Testis (tissue), 2 donors: Measurements from ENCODE around the gene CACNA2D3.

Experiments
- CTCF ChIP-seq, 3 experiments: fragments of 450-650 bp in 2 of 3; fragments of 200-600 bp in 1 of 3; sonication (generic) in 1 of 3; IDR thresholded peaks; one replicate each; pipeline ENCODE4 v1.5.1; 2016 to 2019; ENCODE audit warnings: antibody characterized with exemption in 3 of 3, mild to moderate bottlenecking in 2 of 3, moderate library complexity in 1 of 3
- POLR2A ChIP-seq: fragments of 450-650 bp; IDR thresholded peaks from one replicate; pipeline ENCODE4 v1.6.1; 2017; ENCODE audit warnings: antibody characterized with exemption, mild to moderate bottlenecking, moderate library complexity

- TF ChIP-seq CTCF (IDR thresholded peaks at IDR 0.05), result peak in 2 of 3 experiments; percentile 14 to 17
- TF ChIP-seq POLR2A, result no peak
Measured at GRCh38 chr3:54999159-54999558, 876.8 kb downstream of the CACNA2D3 start.
